Measurements from ENCODE around the gene KIAA1549. TPM values are rescaled to one million over a fixed set of nuclear protein-coding genes. Genes with fewer than 3 reads are reported as not detected.
"Not testable (repeated sequence)": the region's sequence is repeated elsewhere in the genome, so short reads cannot be mapped to it uniquely, and the experiment has no call there.

KIAA1549 gene
- polyA plus RNA-seq, 3 donors, result 0.22 to 5.4 (median 0.31) TPM

DNA sequence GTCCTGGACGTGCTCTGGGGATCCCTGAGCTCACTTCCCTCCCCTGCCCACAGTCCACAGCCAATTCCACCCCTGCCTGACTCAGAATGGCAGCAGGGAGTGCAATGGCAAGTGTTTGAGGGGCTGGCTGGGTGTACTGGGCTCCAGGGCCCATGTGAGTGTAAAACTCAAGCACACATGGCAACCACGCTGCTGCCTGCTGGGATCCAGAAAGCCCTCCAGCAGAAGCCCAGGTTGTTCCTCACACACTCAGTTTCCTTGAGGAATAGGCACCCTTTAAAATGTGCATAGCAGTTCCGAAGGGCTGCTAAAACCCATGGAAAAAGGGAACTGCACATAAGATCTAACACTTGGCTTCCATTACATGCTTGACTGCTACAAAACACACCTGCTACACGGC, 171.8 kb downstream of the KIAA1549 start:
- WGBS, 3 donors, result 67 to 91% (median 79%) methylated on average over 4 of the region's 4 CpGs
- no peak overlapping the region for H3K27ac ChIP-seq (ENCODE audit: low read depth, low read length)

DNA sequence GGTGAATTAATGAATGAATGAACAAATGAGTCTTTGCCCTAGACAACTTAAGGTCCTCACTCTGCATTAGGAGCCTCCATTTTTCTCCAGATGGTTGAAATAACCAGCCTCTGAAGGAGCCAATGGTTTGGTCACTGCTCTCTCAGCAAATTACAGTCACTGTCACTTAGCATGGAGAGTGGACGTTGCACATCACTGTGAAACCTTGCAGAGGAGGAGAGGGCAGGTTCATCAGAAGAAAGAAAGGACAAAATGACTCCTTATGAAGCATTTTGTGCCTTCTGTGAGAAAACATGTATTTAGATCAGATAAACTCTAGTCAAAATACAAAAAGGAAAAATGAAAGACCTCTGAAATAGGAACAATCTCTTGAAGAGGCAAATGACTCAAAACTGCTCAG, 176.6 kb downstream of the KIAA1549 start:
- WGBS, 3 donors, result 73 to 81% (median 78%) methylated on average over 1 of the region's 1 CpG
- no peak overlapping the region for H3K27ac ChIP-seq (ENCODE audit: low read depth, low read length)

DNA sequence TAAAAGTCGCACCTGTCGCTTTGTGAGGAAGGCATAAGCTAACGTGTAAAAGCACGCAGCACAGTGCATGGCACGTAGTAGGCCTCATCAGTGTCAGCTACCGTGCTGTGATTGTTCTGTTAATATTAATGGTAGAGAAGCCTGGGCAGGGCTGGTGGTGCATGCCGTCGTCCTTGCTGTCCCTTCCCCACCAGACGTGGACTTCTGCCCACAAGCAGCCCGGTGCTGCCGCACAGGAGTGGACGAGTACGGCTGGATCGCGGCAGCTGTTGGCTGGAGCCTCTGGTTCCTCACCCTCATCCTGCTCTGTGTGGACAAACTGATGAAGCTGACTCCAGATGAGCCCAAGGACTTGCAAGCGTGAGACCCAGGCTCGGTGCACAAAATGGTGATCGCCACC, 178.5 kb downstream of the KIAA1549 start:
- H3K27ac ChIP-seq (ENCODE audit: low read depth, low read length), result no peak overlapping the region
- 95 to 96% (median 96%) methylated on average over 18 of the region's 18 CpGs for whole genome bisulfite sequencing, 3 donors

DNA sequence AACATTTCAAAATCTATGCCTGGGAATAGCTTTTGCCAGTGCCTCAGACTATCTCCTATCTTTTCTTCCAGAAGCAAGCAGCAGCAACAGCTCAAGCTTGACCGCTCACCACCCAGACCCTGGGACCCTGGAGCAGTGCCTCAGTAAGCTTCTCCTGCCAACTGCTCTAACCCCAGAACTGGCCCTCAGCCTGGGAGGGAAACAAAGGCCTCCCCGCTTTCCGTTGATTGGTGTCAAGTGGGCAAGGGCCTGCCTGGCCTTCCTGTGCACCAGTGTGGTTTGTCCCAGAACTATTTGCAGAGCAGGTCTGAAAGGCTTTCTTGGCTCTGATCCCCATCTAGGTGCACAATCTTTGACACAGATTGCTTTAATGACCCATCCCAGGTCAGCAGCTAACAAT, 179.9 kb downstream of the KIAA1549 start:
- WGBS, 3 donors, result 90 to 94% (median 90%) methylated on average over 3 of the region's 3 CpGs
- no peak overlapping the region for H3K27ac ChIP-seq (ENCODE audit: low read depth, low read length)

DNA sequence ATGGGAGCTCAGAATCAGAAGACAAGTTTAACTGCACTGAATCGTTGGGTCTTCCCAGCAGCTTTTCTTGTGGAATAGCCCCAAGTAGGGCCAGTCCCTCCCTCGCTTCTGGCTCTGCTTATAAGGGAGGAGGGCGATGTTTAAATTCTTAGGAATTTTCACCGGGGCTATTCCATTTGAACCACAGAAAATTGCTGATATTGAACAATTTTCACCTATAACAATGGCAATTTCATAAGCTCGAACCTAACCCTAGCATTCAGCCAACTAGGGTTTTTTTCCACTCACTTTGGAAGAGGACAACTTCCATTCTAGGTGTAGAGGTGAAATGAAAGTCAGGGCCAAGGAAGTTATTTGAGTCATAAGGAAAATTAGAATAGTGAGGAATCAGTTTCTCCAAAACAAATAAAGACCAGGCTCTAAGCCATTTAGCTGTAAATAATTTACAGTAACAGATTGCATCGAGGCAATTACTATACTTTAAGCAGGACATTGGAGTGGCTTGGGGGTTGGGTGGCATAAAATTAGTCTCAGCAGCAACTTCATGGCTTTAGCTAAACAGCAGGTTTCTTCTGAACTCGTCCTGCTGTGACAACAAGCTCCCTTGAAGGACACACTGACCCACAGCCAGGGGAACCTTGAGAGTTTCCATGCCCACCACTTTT, 181.7 kb downstream of the KIAA1549 start:
- no peak overlapping the region for H3K27ac ChIP-seq (ENCODE audit: low read depth, low read length)
- WGBS, 3 donors, result 65 to 71% (median 69%) methylated on average over 7 of the region's 7 CpGs

DNA sequence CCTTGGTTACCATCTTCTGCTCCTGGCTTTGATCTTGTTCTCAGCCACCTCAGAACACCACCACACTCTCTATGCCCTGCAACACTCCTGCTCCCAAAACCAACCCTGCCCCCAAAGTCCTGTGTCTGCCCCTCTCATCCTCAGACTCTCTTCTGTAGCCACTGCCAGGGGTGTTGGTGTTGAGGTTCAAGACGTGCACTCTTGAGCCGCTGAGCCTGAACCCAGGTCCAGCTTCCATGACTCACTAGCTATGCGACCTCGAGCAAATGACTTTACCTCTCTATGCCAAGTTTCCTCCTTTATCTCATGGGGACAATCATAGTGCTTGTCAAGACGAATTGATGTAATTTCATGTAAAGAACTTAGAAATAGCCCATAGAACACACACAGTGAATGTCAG, 182.4 kb downstream of the KIAA1549 start:
- H3K27ac ChIP-seq (ENCODE audit: low read depth, low read length), result no peak overlapping the region
- 48 to 70% (median 65%) methylated on average over 5 of the region's 5 CpGs for WGBS, 3 donors

DNA sequence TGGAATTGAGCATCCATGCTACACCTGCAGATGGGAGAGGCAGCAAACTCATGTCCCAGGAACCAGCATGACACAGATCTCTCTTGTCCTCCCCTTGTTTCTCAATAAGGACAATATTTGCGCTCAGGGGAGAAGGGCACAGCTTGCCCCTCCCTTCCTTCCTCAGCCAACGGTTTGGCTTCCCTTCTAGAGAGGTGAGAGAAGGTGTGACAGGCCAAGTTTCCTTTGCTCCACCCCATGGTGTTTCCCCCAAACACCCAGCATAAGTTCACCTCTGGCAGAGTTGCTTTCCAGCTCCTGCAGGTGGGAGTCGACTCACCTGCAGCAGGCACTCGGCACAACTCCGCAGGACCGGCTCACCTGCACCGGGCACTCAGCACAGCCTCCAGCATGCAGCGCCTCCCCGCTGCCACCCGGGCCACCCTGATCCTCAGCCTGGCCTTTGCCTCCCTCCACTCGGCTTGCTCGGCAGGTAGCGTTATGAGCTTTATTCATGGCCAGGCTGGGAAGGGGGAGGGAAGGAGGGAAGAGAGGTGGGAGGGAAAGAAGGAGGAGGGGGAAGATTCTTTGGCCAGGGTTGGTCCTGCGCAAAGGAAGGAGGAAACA, 183.4 kb downstream of the KIAA1549 start, which contains the start of the genes ATP6V0A4 and TMEM213:
Gene ATP6V0A4 (minus strand): TSS at position 482 of the 606 bp plus-strand sequence. CDS start 26,949 bp downstream, outside the sequence.
Gene TMEM213 (plus strand): TSS at position 280 of the 606 bp plus-strand sequence. CDS start 111 bp downstream, at position 391.
- H3K27ac ChIP-seq (ENCODE audit: low read depth, low read length), result no peak within 1 kb of the TSS
- WGBS, 3 donors, result 18 to 31% (median 29%) methylated on average over 14 of the region's 14 CpGs

DNA sequence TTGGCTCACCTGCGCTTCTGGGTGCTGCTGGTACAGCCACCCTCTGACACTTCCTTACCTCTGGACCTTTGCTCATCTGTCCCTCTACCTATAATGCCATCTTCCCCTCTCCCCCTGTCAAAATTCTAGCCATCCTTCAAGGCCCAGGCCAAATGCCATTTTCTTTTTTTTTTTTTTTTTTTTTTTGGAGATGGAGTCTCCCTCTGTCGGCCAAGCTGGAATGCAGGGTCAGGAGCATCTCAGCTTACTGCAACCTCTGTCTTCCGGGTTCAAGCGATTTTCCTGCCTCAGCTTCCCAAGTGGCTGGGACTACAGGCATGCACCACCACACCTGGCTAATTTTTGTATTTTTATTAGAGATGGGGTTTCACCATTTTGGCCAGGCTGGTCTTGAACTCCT, 184.1 kb downstream of the KIAA1549 start:
- not testable (repeated sequence) for H3K27ac ChIP-seq (ENCODE audit: low read depth, low read length)
- 69 to 88% (median 83%) methylated on average over 4 of the region's 4 CpGs for WGBS, 3 donors

DNA sequence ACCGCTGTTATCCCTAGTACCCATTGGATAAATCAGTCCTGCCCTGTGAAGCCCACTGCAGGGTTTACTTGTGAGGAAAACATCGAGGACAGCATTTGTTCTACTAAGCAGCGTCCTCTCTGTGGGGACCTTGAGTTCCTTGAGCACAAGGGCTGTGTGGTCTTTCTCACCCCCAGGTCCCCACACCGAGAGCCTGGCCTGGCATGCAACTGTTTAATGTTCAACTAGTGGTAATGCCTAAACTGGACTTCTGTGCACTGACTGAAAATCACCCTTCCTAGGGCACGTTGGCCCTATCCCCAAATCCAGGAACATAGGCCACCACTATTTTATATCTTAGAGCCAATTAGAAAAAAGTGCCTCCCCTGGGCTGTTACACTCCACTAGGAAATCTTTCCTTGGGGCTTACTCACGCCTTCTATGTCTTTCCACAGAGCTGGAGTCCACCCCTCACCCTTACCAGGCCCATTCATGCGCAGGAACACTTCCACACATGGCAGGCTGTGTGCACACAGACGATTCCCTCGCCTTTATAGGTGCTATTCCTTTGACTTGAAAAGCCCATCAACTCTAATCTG, 185.1 kb downstream of the KIAA1549 start:
- WGBS, 3 donors, result 76 to 90% (median 89%) methylated on average over 9 of the region's 9 CpGs
- no peak overlapping the region for H3K27ac ChIP-seq (ENCODE audit: low read depth, low read length)

DNA sequence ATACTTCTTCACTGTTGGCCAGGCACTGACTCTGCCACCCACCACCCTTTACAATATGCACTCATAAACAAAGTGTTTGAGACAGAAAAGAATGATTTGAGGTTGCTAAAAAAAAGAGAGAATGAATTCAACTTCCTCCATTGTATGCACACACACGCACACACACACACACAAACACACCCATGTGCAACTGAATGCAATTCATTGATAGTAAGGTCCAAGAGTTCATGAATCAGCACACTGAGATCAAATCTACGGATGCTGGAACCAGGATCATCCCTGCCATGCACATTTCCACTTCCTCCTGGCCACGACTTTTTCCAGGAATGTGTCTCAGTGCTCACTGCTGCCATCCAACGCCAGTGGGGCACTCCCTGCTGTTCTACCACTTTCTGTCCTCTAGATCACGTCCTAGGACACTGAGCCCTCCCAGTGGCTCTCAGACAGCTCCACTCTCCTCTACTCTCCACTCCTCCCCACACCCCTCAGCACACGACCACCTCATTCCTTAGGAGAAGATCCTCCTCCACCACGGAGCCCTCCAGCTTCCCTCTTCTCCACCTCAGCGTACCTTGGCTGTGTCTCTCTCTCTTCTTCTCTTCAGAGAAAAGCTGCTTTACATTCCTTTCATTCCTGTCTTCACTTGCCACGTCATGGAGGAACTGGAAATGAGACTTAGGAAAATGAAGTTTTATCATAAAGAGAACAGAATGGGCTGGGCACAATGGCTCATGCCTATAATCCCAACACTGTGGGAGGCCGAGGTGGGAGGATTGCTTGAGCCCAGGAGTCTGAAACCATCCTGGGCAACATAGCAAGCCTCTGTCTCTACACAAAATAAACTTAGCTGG, 195.4 kb downstream of the KIAA1549 start:
- H3K27ac ChIP-seq (ENCODE audit: low read depth, low read length), result no peak overlapping the region
- 55 to 62% (median 59%) methylated on average over 10 of the region's 10 CpGs for WGBS, 3 donors

DNA sequence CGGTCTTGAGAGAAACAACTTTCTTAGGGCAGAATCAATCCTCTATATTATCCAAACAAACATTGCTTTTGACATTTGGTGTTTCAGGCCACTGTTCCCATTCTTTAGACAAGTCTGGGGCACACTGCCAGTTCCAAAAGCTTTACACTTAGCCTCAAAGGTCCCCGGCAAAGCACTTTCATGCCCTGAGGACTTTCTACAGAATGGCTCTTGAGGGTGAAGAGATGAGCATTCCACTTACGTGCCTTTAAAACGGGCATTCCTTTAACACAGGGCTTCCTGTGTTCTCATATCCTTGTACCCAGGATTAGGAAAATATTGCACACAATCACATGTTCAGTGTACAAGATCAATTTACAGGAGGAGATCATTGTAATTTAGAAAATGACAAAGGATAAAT, 196.5 kb downstream of the KIAA1549 start:
- WGBS, 3 donors, result 62 to 70% (median 63%) methylated on average over 4 of the region's 4 CpGs
- H3K27ac ChIP-seq (ENCODE audit: low read depth, low read length), result no peak overlapping the region

Other genes with a start within 250 kb of the KIAA1549 start
- under 1 TPM in 1 of 3 donors, not detected in 2; 0.15 TPM for gene TMEM213, start 183.4 kb downstream of the KIAA1549 start, polyA plus RNA-seq
- gene ATP6V0A4, start 183.2 kb downstream of the KIAA1549 start, polyA plus RNA-seq, result under 1 TPM in 1 of 3 donors, not detected in 2; 0.14 TPM
- gene ZC3HAV1L, start 54.7 kb upstream of the KIAA1549 start, polyA plus RNA-seq, result 1 to 10 TPM; 1.2 to 1.9 (median 1.7) TPM
- gene ZC3HAV1, start 128.3 kb upstream of the KIAA1549 start, polyA plus RNA-seq, result 10 to 100 TPM in 1 of 3 donors, 1 to 10 TPM in 2; 4.8 to 12.6 (median 8.2) TPM
- 1 to 10 TPM; 1.2 to 2.1 (median 2.0) TPM for gene UBN2, start 249.8 kb upstream of the KIAA1549 start, polyA plus RNA-seq

Measured in adipose tissue (tissue), 3 donors.